ENCODE results near the gene POU1F1.
A peak's percentile ranks its signal among the peaks of the same experiment; 100 is the strongest.
"Not testable (repeated sequence)": the region's sequence is repeated elsewhere in the genome, so short reads cannot be mapped to it uniquely, and the experiment has no call there.

Gene POU1F1

DNA sequence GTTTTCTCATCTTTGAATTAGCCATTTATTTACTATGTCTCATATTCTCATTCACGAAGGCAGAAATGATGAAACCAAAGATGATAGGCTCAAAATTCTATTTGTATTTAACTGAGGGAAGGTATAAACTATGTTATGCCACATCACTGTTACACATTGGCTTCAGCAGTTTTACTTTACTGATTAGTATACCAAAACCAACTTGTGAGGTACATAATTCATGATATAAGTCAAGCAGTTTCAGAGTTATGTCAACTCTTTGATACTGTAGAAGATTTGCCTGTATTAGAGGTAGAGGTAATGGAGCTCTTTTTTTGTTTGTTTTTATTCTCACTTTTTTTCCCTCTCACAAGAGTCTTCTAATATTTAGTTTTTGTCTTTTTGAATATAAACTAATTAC is 26.4 kb downstream of the POU1F1 start:
- no peak for DNase-seq (ENCODE audit: low spot score)

GRCh38 chr3:87248831-87249230 is 27.6 kb downstream of the POU1F1 start:
- no peak for DNase-seq (ENCODE audit: low spot score)

GRCh38 chr3:87248231-87248630 is 28.2 kb downstream of the POU1F1 start:
- DNase-seq (ENCODE audit: low spot score), result not testable (repeated sequence)

DNA sequence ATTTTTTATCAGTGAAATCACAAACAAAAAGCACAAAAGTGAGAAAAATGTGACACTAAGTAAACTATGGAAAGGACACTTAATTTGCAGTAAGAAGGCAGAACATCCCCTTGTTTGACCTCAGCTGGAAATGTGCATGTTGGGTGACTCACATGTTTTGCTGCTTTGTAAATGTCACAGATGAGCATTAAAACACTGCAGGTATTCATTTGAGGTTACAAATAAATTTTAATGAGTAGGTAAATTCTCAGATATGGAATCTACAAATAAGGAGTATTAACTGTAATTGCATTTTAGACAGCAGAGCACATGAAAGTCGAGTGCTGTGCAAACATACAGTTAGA is 29.0 kb downstream of the POU1F1 start:
- no peak for DNase-seq (ENCODE audit: low spot score)

- DNase-seq (ENCODE audit: low spot score), result no peak
Measured at GRCh38 chr3:87246662-87247429, 29.5 kb downstream of the POU1F1 start.

- no peak for DNase-seq (ENCODE audit: low spot score)
Measured at GRCh38 chr3:87236093-87236492, 40.3 kb downstream of the POU1F1 start.

GRCh38 chr3:87233805-87234204 is 42.6 kb downstream of the POU1F1 start:
- no peak for DNase-seq (ENCODE audit: low spot score)

GRCh38 chr3:87229113-87229512 is 47.3 kb downstream of the POU1F1 start:
- no peak for DNase-seq (ENCODE audit: low spot score)

DNA sequence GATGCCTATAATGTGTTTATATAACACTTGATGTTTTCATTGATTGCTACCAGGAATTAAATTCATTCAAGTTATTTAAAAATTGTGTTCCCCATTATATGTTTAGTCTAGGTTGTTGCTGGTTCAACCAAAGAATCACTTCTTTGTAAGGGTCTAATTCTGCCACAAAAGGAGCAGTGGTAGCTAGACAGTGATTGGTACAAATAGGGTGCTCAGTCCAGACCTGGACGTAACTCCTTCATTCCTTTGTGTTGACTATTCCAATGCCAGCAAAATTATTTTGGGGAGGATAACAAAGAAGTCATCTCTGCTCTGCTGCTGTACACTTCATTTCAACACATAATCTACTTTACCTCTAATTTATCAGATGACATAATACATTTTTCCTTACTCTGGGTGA is 48.1 kb downstream of the POU1F1 start:
- no peak for DNase-seq (ENCODE audit: low spot score)

- DNase-seq (ENCODE audit: low spot score), result no peak
Measured at GRCh38 chr3:87227835-87228144, 48.6 kb downstream of the POU1F1 start.

DNA sequence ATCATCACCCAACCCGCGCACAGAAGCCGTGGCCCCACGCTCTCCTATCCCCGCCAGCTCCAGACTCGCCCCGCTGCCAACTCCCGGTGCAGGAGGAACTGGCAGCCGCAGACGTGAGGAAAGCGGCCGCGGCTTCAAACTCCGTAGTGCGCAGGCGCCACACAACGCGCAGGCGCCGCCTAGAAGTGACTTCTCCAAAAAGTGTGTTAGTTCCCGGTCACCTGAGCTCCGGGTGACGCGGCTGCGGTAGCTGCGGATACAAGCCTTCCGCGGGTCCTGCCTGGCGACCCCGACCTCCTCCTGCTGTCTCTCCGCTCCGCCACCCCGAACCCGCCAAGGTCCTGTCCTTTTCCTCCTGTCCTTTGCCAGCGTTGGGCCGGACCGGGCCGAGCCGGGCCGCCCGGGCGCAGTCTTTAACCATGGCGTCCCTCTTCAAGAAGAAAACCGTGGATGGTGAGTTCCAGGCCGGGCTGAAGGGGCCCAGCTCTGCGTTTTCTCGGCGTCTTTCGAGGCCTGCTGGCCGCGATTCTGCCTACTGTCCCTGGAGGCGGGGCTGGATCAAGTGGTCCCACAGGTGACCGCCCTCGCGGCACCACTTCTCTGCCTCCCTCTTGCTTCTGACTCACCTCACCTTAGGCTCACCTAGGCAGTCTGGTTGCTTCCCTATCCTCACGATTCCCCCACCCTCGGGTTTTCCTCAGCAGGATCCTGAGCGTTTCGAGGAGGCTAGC is 49.1 kb downstream of the POU1F1 start, which contains the start of gene CHMP2B:
TSS of gene CHMP2B (plus strand) at position 206 of the 731 bp plus-strand sequence. CDS start at position 420, 214 bp downstream.
- DNase-seq (ENCODE audit: low spot score), result peak; percentile 80

DNA sequence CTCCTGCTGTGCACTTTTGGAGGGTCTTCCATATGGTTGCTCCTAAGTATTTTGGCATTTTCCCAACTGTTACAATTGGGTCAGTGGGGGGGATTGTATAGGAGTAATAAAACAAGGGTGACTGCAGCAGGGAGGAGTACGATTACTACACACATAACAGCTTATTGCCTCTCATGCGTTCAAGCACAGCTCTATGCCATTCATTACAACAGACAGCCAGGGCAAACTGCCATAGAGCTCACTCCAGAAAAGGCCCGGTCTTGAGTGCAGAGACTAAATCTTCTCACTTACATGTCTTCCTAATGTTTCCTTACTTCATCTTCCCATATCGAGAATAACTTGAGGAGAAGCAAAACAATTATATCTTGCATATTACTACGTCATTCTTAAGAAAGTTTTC is 50.7 kb downstream of the POU1F1 start:
- no peak for DNase-seq (ENCODE audit: low spot score)

GRCh38 chr3:87219611-87220010 is 56.8 kb downstream of the POU1F1 start:
- no peak for DNase-seq (ENCODE audit: low spot score)

DNA sequence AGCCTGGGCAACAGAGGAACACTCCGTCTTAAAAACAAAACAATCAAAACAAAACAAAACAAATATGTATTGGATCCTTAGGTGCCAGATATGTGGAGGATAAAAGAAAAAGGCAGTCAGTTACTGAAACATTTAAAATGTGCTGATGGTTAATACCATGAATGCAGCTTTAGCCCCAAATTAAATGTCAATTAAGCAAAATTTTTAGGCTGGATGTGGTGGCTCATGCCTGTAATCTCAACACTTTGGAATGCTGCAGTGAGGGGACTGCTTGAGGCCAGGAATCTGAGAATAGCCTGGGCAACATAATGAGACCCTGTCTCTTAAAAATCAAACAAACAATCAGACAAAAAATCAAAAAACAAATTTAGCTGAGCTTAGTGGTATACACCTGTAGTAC is 57.8 kb downstream of the POU1F1 start:
- DNase-seq (ENCODE audit: low spot score), result no peak
